Keratinocyte (primary cell): ENCODE measurements around the gene UCMA. TPM values are rescaled to one million over a fixed set of nuclear protein-coding genes. Genes with fewer than 3 reads are reported as not detected.

Experiments
- DNase-seq: peaks from one replicate; pipeline ENCODE4 v3.0.0-alpha.2; 2011; ENCODE audit warnings: low read depth, missing footprints, low spot score
- FAIRE-seq: peaks from 2 replicates; lab custom pipeline; 2011; peaks lifted over from hg19 to GRCh38; lab: Jason Lieb, UNC
- H2AFZ ChIP-seq: 2 replicates; pipeline ENCODE4 v1.6.0; 2012; ENCODE audit warnings: low read length, control low read depth, inconsistent platforms; ENCODE audit not compliant: control insufficient read depth
- H3K27ac ChIP-seq: 2 replicates; pipeline ENCODE4 v1.5.1; 2011; ENCODE audit warnings: low read length; ENCODE audit not compliant: control insufficient read depth, insufficient read depth
- H3K27me3 ChIP-seq: 3 replicates; pipeline ENCODE4 v1.6.0; 2011; ENCODE audit warnings: low read length; ENCODE audit not compliant: control insufficient read depth, insufficient read depth; ENCODE audit errors: extremely low read depth
- H3K36me3 ChIP-seq, 2 experiments: 2 replicates in 1 of 2; 3 replicates in 1 of 2; pipeline ENCODE4 v1.5.1; 2011; ENCODE audit warnings: low read length in 2 of 2, mild to moderate bottlenecking in 1 of 2; ENCODE audit not compliant: control insufficient read depth in 2 of 2, insufficient read depth in 2 of 2; ENCODE audit errors: extremely low read depth in 1 of 2
- H3K4me1 ChIP-seq: 3 replicates; pipeline ENCODE4 v1.5.1; 2011; ENCODE audit warnings: low read length; ENCODE audit not compliant: control insufficient read depth, insufficient read depth; ENCODE audit errors: extremely low read depth
- H3K4me2 ChIP-seq: 3 replicates; pipeline ENCODE4 v1.6.0; 2011; ENCODE audit warnings: low read depth, low read length; ENCODE audit not compliant: control insufficient read depth, insufficient read depth; ENCODE audit errors: extremely low read depth
- H3K4me3 ChIP-seq, 3 experiments: fragments of 200-600 bp in 1 of 3; sonication (generic) in 1 of 3; 2 replicates in 2 of 3; 3 replicates in 1 of 3; pipeline ENCODE4 v1.5.1; 2011 to 2016; ENCODE audit warnings: low read length in 3 of 3, mild to moderate bottlenecking in 3 of 3, control low read depth in 2 of 3, inconsistent platforms in 1 of 3, low read depth in 1 of 3, mixed read lengths in 1 of 3, mixed run types in 1 of 3, moderate library complexity in 1 of 3; ENCODE audit not compliant: control insufficient read depth in 2 of 3, insufficient read depth in 2 of 3; ENCODE audit errors: extremely low read depth in 1 of 3
- H3K79me2 ChIP-seq: 2 replicates; pipeline ENCODE4 v1.6.0; 2012; ENCODE audit warnings: low read length; ENCODE audit not compliant: control insufficient read depth, insufficient read depth
- H3K9ac ChIP-seq: 3 replicates; pipeline ENCODE4 v1.6.0; 2011; ENCODE audit warnings: low read length; ENCODE audit not compliant: control insufficient read depth, insufficient read depth; ENCODE audit errors: extremely low read depth
- H3K9me1 ChIP-seq: 3 replicates; pipeline ENCODE4 v1.6.0; 2011; ENCODE audit warnings: low read length; ENCODE audit not compliant: control insufficient read depth, insufficient read depth; ENCODE audit errors: extremely low read depth
- H3K9me3 ChIP-seq: 2 replicates; pipeline ENCODE4 v1.5.1; 2012; ENCODE audit warnings: low read depth, low read length; ENCODE audit not compliant: control insufficient read depth
- H4K20me1 ChIP-seq: 3 replicates; pipeline ENCODE4 v1.6.0; 2011; ENCODE audit warnings: low read length; ENCODE audit not compliant: control insufficient read depth, insufficient read depth; ENCODE audit errors: extremely low read depth
- CTCF ChIP-seq, 3 experiments: IDR thresholded peaks in 1 of 3; conservative IDR thresholded peaks in 1 of 3; optimal IDR thresholded peaks in 1 of 3; 2 replicates in 2 of 3; 3 replicates in 1 of 3; pipeline versions ENCODE3 to v1.5.1; 2011; ENCODE audit warnings: low read length in 3 of 3, mild to moderate bottlenecking in 3 of 3, moderate library complexity in 2 of 3, control low read depth in 1 of 3, inconsistent platforms in 1 of 3; ENCODE audit not compliant: insufficient read depth in 2 of 3; ENCODE audit errors: extremely low read depth in 1 of 3
- EZH2 ChIP-seq: IDR thresholded peaks from one replicate; pipeline ENCODE4 v1.6.1; 2012; ENCODE audit warnings: inconsistent platforms, mild to moderate bottlenecking, low read length, moderate library complexity
- dilution Hi-C: fragments of 300-500 bp; cut with MboI; formaldehyde crosslinking; loops from one replicate; pipeline ENCODE4 v1.7.0; 2020; ENCODE audit warnings: low sequenced_read_pairs; ENCODE audit not compliant: extremely low pct_ligation_motif_present
- polyA plus RNA-seq, 5 experiments: library from polyadenylated mRNA; depleted of rRNA in 3 of 5; stranded (reverse) in 3 of 5; stranded (forward) in 1 of 5; unstranded in 1 of 5; fragments of >200 nt; gene quantifications; 1 replicate in 1 of 5; 2 replicates in 3 of 5; 3 replicates in 1 of 5; pipeline versions ENCODE4 v1.2.1 to v1.2.3, GENCODE V29; 2011 to 2012; ENCODE audit warnings: missing spikeins in 2 of 5, low read depth in 1 of 5, low replicate concordance in 1 of 5

Gene UCMA
- polyA plus RNA-seq, 1 donor (not counting 4 experiments of a cell fraction or from before 2014, with no cell fraction given), result not detected

- Histone ChIP-seq H3K27me3 (no peaks in the 10 kb centered on the region), H3K79me2 (no peaks in the 10 kb centered on the region), H3K36me3 (no peaks in the 10 kb centered on the region), H4K20me1 (no peaks in the 10 kb centered on the region), H3K9ac (no peak overlapping the region), H3K4me3 (no peak overlapping the region), H2AFZ (no peak overlapping the region), H3K4me1 (no peaks in the 10 kb centered on the region), H3K4me2 (no peak overlapping the region), H3K9me1 (no peaks in the 10 kb centered on the region), H3K9me3 (no peaks in the 10 kb centered on the region), H3K27ac (no peak overlapping the region)
- dilution Hi-C loops, result no loop called here
- TF ChIP-seq EZH2 (no peak), CTCF (optimal IDR thresholded peaks at IDR 0.05 in 1 of 3, IDR thresholded peaks at IDR 0.05 in 1 of 3, conservative IDR thresholded peaks at IDR 0.05 in 1 of 3; ENCODE audit: extremely low read depth in 1 of 3, insufficient read depth in 2 of 3, low read length in 3 of 3) (no peak)
- DNase-seq, result no peak
- FAIRE-seq, result no peak
Measured at GRCh38 chr10:13257621-13258140, 23.5 kb upstream of the UCMA start.

GRCh38 chr10:13256627-13257026 is 22.5 kb upstream of the UCMA start:
- H2AFZ ChIP-seq, result no peak overlapping the region
- no peaks in the 10 kb centered on the region for H3K36me3 ChIP-seq
- H3K4me1 ChIP-seq, result no peaks in the 10 kb centered on the region
- H3K9me1 ChIP-seq, result no peaks in the 10 kb centered on the region
- no peak for TF ChIP-seq EZH2
- TF ChIP-seq CTCF (optimal IDR thresholded peaks at IDR 0.05 in 1 of 3, IDR thresholded peaks at IDR 0.05 in 1 of 3, conservative IDR thresholded peaks at IDR 0.05 in 1 of 3; ENCODE audit: extremely low read depth in 1 of 3, insufficient read depth in 2 of 3, low read length in 3 of 3), result no peak
- no peak overlapping the region for H3K9ac ChIP-seq
- dilution Hi-C loops, result no loop called here
- H3K9me3 ChIP-seq, result no peaks in the 10 kb centered on the region
- no peak for DNase-seq
- no peak for FAIRE-seq
- H3K79me2 ChIP-seq, result no peaks in the 10 kb centered on the region
- H3K27me3 ChIP-seq, result no peaks in the 10 kb centered on the region
- no peak overlapping the region for H3K27ac ChIP-seq
- no peaks in the 10 kb centered on the region for H4K20me1 ChIP-seq
- H3K4me3 ChIP-seq, result no peak overlapping the region
- no peak overlapping the region for H3K4me2 ChIP-seq
